ENCODE data around the gene INAFM2. TPM values are rescaled to one million over a fixed set of nuclear protein-coding genes. Genes with fewer than 3 reads are reported as not detected.

INAFM2 gene
- total RNA-seq, 1 donor from 2014 or later, result 33.8 TPM

DNA sequence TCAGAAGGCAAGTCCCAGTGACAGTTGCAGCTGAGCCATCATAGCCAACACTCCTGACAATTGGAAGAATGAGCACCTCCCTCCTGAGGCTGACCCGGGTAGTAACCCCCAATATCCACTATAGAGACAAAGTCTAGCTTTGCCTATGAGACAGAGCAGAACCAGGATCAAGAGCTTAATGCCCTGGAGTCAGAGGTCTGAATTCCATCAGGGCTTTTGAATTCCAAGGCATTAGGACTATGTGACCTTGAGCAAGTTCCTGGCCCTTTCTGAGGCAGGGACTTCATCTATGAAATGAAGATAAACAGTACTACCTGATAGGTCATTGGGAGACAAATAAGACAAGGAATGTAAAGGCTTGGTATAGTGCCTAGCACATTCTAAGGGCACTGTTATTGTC, 3.1 kb upstream of the INAFM2 start:
- peaks cover 21% of the 10 kb centered on the region for H3K4me1 ChIP-seq
- intact Hi-C loops (cut with DNase I), result no loop called here
- no peak for DNase-seq
- no peaks in the 10 kb centered on the region for H3K36me3 ChIP-seq
- H3K27ac ChIP-seq, result no peak overlapping the region
- no peak for ATAC-seq
- TF ChIP-seq, protein P1, sequence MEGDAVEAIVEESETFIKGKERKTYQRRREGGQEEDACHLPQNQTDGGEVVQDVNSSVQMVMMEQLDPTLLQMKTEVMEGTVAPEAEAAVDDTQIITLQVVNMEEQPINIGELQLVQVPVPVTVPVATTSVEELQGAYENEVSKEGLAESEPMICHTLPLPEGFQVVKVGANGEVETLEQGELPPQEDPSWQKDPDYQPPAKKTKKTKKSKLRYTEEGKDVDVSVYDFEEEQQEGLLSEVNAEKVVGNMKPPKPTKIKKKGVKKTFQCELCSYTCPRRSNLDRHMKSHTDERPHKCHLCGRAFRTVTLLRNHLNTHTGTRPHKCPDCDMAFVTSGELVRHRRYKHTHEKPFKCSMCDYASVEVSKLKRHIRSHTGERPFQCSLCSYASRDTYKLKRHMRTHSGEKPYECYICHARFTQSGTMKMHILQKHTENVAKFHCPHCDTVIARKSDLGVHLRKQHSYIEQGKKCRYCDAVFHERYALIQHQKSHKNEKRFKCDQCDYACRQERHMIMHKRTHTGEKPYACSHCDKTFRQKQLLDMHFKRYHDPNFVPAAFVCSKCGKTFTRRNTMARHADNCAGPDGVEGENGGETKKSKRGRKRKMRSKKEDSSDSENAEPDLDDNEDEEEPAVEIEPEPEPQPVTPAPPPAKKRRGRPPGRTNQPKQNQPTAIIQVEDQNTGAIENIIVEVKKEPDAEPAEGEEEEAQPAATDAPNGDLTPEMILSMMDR (IDR thresholded peaks at IDR 0.05), result no peak
- H3K27me3 ChIP-seq (ENCODE audit: low read depth), result no peaks in the 10 kb centered on the region
- H3K4me3 ChIP-seq, result no peak overlapping the region
- no peaks in the 10 kb centered on the region for H3K9me3 ChIP-seq

DNA sequence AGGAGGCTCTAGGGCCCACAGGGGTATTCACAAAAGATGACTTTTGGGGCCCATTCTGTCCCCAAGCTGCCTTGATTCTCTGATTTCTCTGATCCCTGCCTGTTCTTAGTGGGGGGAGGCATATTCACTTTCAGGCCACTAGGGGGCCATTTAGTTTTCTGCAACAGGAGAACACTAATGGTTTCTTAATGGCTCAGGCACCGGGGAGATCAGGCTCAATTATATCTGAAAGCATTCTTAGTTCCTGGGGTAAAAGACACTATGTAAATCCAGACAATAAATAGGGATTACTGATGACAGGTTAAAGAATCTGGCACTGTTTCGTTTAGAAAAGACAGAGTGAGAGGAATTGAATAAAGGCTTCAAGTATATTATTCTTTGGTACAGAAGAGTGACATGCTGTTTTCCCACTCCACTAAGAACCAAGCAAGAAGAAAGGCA, 2.5 kb upstream of the INAFM2 start:
- DNase-seq (no peak), ATAC-seq (peak in 1 of 2 donors; percentile 50)
- intact Hi-C loops (cut with DNase I), result no loop called here
- Histone ChIP-seq H3K36me3 (no peaks in the 10 kb centered on the region), H3K9me3 (no peaks in the 10 kb centered on the region), H3K4me1 (peaks cover 26% of the 10 kb centered on the region), H3K27me3 (ENCODE audit: low read depth) (no peaks in the 10 kb centered on the region), H3K27ac (no peak overlapping the region), H3K4me3 (no peak overlapping the region)
- TF ChIP-seq, protein P1 (IDR thresholded peaks at IDR 0.05), result peak; percentile 94

DNA sequence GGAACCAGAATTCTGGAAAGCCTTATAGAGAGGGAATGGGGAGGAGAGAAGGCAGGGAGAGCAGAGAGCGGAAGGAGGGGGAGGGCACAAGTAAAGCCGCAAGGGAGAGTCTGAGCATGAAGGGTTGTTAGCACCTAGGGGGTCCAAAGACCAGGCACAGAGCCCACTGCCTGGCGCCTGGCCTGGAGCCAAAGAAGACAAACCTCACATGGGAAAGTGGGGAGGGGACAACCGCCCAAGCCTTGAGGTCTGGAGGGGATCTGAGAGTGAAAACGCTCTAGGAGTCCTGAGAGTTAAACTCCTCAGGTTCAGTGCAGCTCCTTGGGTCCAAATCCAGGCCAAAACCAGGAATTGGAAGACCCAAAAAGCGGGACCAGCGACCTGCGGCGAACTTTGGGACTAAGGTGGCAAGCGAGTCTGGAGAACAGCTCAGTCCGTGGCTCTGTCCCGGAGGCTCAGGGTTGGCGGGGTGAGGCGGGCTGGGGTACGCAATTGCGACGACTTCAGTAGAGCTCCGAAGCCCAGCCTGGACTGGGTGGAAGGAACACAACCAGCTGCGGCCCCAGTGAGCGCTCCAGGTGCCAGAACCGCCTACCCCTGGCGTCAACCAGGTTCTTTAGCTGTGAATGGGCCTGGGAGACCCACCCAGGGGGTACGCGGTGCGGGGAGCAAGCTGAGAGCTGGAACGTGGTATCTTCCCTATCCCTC, 807 bp upstream of the INAFM2 start:
- peak overlapping the region; percentile 67 for H3K27ac ChIP-seq
- H3K4me3 ChIP-seq, result peak overlapping the region; percentile 52
- no peaks in the 10 kb centered on the region for H3K9me3 ChIP-seq
- no peaks in the 10 kb centered on the region for H3K27me3 ChIP-seq (ENCODE audit: low read depth)
- H3K4me1 ChIP-seq, result peaks cover 43% of the 10 kb centered on the region
- intact Hi-C loops (cut with DNase I), result no loop called here
- TF ChIP-seq, protein P1 (IDR thresholded peaks at IDR 0.05), result no peak
- peak in 1 of 2 donors; percentile 4 for ATAC-seq
- no peaks in the 10 kb centered on the region for H3K36me3 ChIP-seq
- DNase-seq, result no peak

DNA sequence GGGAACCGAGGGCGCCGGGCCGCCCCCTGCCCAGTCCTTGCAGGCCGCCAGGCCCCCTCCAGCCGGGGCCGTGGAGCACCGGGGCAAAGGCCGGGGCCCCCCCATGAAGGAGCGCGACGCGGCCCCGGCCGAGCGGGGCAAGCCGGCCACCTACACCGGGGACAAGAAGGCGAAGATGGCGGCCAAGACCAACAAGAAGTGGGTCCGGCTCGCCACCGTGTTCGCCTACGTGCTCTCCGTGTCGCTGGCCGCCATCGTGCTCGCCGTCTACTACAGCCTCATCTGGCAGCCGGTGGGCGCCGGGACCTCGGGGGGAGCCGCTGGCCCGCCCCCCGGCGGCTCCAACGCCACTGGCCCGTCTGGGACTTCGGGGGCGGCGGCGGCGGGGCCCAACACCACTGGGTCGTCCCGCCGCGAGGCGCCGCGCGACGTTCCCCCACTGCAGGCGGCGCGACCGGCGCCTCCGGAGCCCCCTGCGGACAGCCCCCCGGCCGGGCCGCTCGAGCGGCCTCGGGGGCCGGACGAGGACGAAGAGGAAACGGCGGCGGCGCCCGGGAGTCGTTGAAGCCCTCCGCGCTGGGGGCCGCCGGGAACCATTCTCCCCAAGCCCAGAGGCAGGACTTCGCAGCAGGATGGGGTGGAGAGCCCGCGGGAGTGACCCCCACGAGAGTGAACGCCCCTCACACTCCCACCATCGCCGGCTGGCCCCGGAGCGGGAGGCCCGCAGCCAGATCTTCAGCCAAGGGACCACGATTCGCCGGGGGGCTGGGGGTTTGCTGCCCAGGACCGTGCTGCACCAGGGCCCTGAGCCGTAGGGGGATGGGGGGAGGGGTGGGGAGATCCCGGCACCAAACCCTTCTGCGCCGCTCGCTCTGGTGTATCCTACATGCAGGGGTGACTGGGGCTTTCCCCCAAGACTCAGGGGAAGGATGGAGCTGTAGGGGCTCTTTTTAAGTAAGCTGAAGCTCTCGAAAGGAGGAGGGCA, 753 bp downstream of the INAFM2 start:
- Histone ChIP-seq H3K4me1 (peaks cover 57% of the 10 kb centered on the region), H3K27ac (peak overlapping the region; percentile 82), H3K27me3 (ENCODE audit: low read depth) (no peaks in the 10 kb centered on the region), H3K36me3 (no peaks in the 10 kb centered on the region), H3K9me3 (no peaks in the 10 kb centered on the region), H3K4me3 (peak overlapping the region; percentile 82)
- ATAC-seq, result no peak
- intact Hi-C loops (cut with DNase I), result no loop called here
- TF ChIP-seq, protein P1 (IDR thresholded peaks at IDR 0.05), result no peak
- DNase-seq, result peak; percentile 74

DNA sequence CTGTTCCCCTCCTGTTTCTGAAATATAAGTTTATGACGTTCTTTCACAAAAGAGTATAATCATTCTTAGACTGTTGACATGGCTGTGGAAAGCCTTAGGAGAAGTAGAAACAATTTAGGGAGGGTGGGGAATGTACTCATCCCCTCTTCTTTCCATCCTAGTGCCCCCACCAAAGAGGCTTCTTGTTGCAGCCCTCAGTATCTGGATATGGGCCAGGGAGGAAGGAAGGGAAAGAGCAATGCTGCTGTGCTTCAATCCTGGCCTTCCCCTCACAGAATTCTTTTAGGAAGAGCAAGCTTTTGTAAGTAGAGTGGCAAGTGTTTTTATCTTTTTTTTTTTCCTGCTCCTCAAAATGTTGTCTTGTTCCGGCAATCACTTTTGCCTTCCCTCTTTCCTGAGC, 1.7 kb downstream of the INAFM2 start:
- TF ChIP-seq, protein P1 (IDR thresholded peaks at IDR 0.05), result no peak
- Histone ChIP-seq H3K36me3 (no peaks in the 10 kb centered on the region), H3K4me3 (peak overlapping the region; percentile 82), H3K4me1 (peaks cover 67% of the 10 kb centered on the region), H3K27me3 (ENCODE audit: low read depth) (no peaks in the 10 kb centered on the region), H3K27ac (no peak overlapping the region), H3K9me3 (no peaks in the 10 kb centered on the region)
- no peak for ATAC-seq
- intact Hi-C loops (cut with DNase I), result no loop called here
- DNase-seq, result no peak
